HCT116 (cell line): ENCODE measurements around the gene PUM1.

Experiments
- EZH2phosphoT487 ChIP-seq: fragments of 200-600 bp; IDR thresholded peaks from 2 replicates; pipeline ENCODE4 v1.6.1; 2018; ENCODE audit warnings: antibody characterized with exemption, borderline replicate concordance
- SP1 ChIP-seq: IDR thresholded peaks from 2 replicates; pipeline ENCODE4 v1.6.1; 2012; ENCODE audit warnings: low read depth
- TF ChIP-seq, protein P1 (sequence below), 3 experiments: fragments of 200-600 bp in 1 of 3; sonication (generic) in 1 of 3; IDR thresholded peaks in 2 of 3; conservative IDR thresholded peaks in 1 of 3; 2 replicates each; pipeline ENCODE4 v1.5.1; 2012 to 2017; ENCODE audit warnings: low read depth in 2 of 3, low read length in 2 of 3, antibody characterized with exemption in 1 of 3, borderline replicate concordance in 1 of 3, control low read depth in 1 of 3, mild to moderate bottlenecking in 1 of 3, mixed read lengths in 1 of 3, mixed run types in 1 of 3, moderate library complexity in 1 of 3; ENCODE audit not compliant: insufficient read depth in 1 of 3

GRCh38 chr1:31029026-31029425, 36.5 kb downstream of the PUM1 start:
- TF ChIP-seq, protein P1, sequence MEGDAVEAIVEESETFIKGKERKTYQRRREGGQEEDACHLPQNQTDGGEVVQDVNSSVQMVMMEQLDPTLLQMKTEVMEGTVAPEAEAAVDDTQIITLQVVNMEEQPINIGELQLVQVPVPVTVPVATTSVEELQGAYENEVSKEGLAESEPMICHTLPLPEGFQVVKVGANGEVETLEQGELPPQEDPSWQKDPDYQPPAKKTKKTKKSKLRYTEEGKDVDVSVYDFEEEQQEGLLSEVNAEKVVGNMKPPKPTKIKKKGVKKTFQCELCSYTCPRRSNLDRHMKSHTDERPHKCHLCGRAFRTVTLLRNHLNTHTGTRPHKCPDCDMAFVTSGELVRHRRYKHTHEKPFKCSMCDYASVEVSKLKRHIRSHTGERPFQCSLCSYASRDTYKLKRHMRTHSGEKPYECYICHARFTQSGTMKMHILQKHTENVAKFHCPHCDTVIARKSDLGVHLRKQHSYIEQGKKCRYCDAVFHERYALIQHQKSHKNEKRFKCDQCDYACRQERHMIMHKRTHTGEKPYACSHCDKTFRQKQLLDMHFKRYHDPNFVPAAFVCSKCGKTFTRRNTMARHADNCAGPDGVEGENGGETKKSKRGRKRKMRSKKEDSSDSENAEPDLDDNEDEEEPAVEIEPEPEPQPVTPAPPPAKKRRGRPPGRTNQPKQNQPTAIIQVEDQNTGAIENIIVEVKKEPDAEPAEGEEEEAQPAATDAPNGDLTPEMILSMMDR (IDR thresholded peaks at IDR 0.05 in 2 of 3, conservative IDR thresholded peaks at IDR 0.05 in 1 of 3; ENCODE audit: borderline replicate concordance in 1 of 3, insufficient read depth in 1 of 3, low read depth in 2 of 3, low read length in 2 of 3) = no peak
- no peak for TF ChIP-seq SP1
- no peak for TF ChIP-seq EZH2phosphoT487
